ENCODE measurements around the gene TBC1D12.

TBC1D12 gene

DNA sequence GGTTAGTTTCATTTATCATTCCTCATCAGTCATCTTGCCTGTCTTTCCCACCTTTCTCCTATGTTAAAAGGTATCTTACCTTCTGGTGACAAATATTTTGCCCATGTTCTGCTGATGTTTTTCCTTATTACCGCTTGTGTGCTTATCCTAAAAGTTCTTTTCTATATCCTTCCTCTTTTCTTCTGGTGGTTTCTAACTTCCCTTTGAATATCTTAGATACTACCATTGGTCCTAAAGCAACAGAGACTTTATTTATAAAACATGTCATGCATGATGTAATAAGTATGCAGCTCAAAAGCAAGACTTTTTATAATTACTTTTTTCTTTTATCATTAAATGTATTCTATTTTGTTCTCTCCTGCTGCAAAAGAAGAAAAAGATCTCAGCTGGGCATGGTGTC is 24.8 kb downstream of the TBC1D12 start:
- Histone ChIP-seq H3K4me1 (ENCODE audit: control insufficient read depth, insufficient read depth, low read length) (peaks cover 29% of the 10 kb centered on the region), H3K36me3 (ENCODE audit: control insufficient read depth, insufficient read depth, low read length, severe bottlenecking) (no peaks in the 10 kb centered on the region), H3K9me3 (ENCODE audit: control insufficient read depth, low read length) (peaks cover 14% of the 10 kb centered on the region), H3K27me3 (replicated peaks; ENCODE audit: control insufficient read depth, insufficient read depth, low read length) (no peaks in the 10 kb centered on the region), H3K9ac (ENCODE audit: low read length) (no peak overlapping the region), H3K4me3 (ENCODE audit: low read length) (no peak overlapping the region)
- no peak for DNase-seq (ENCODE audit: low read depth)

DNA sequence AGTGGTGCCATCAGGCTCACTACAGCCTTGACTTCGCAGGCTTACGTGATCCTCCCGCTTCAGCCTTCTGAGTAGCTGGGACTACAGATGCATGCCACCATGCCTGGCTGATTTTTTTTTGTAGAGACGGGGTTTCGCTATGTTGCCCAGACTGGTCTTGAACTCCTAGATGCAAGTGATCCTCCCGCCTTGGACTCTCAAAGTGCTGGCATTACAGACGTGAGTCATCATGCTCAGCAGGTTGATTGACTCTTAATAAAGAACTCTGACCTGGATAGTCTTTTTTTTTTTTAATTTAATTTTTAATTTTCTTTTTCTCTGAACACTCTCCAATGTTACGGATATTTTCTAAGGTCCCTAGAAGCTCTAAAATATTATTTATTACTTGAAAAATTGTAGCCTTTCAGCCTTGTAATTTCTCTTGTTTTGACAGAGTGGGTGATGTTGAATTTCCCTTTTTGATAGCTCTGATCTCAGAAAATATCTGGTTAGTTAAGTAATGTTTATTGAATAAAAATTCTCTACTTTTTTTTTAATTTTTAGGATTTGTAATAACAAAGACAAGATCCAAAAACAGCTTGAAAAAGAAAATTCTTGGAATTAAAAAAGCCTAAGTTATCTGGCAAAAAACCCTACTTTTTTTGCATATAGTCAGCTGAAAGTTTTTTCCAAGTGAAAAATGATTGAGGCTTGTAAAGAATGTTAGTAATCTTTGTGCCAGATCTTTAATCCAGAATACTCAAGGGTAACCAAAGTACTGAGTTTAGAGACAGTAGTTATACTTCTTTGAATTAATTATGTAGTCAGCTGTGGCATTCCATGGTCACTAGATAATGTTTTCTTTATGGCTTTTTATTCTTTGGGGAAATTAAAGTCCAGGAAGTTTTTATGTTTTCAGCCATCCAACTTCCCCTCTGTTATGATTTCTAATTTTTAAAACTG is 26.7 kb downstream of the TBC1D12 start:
- no peaks in the 10 kb centered on the region for H3K36me3 ChIP-seq (ENCODE audit: control insufficient read depth, insufficient read depth, low read length, severe bottlenecking)
- peak overlapping the region; percentile 11 for H3K9ac ChIP-seq (ENCODE audit: low read length)
- H3K9me3 ChIP-seq (ENCODE audit: control insufficient read depth, low read length), result peaks cover 14% of the 10 kb centered on the region
- no peaks in the 10 kb centered on the region for H3K27me3 ChIP-seq (replicated peaks; ENCODE audit: control insufficient read depth, insufficient read depth, low read length)
- H3K4me3 ChIP-seq (ENCODE audit: low read length), result peak overlapping the region; percentile 47
- peaks cover 23% of the 10 kb centered on the region for H3K4me1 ChIP-seq (ENCODE audit: control insufficient read depth, insufficient read depth, low read length)
- DNase-seq (ENCODE audit: low read depth), result peak; percentile 78

DNA sequence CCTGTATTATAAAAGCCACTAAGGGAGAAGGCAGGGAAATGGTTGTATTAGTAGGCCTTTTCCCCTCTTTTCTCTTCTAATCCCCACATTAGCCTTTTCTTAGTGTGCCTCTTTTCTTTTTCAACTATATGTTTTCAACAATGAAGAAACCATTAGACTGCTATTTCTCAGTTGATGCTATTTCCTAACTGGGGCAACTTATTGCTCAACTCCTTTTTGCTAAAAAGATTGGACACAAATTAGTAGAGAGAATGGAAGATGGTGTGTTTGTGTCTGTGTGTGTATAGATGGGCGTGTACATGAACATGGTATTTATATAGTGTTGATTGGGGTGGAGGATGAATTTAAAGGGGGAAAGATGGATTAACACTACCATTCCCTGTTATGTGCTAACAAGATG is 28.4 kb downstream of the TBC1D12 start:
- DNase-seq (ENCODE audit: low read depth), result peak; percentile 70
- Histone ChIP-seq H3K36me3 (ENCODE audit: control insufficient read depth, insufficient read depth, low read length, severe bottlenecking) (no peaks in the 10 kb centered on the region), H3K4me1 (ENCODE audit: control insufficient read depth, insufficient read depth, low read length) (peaks cover 22% of the 10 kb centered on the region), H3K9ac (ENCODE audit: low read length) (no peak overlapping the region), H3K4me3 (ENCODE audit: low read length) (no peak overlapping the region), H3K9me3 (ENCODE audit: control insufficient read depth, low read length) (peaks cover 7% of the 10 kb centered on the region), H3K27me3 (replicated peaks; ENCODE audit: control insufficient read depth, insufficient read depth, low read length) (no peaks in the 10 kb centered on the region)

DNA sequence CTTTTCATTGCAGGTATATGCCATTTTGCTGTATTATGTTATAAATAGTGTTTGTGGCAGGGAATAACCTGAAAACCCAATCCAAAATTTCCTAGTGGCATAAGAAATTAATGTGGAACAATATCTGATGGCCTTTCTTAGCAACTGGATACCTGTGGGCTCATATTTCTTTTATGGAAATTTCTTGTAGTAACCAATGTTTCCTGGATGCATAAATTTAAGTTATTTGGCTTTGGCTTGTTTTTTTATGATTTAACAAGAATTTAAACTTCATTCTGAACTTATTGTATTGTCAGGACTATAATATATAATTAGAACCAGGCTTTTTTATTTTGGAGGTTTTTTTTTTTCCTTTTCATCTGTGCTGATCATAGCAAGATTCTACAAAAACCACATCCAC is 30.1 kb downstream of the TBC1D12 start:
- peak; percentile 40 for DNase-seq (ENCODE audit: low read depth)
- H3K4me1 ChIP-seq (ENCODE audit: control insufficient read depth, insufficient read depth, low read length), result peaks cover 22% of the 10 kb centered on the region
- H3K9me3 ChIP-seq (ENCODE audit: control insufficient read depth, low read length), result peaks cover 3% of the 10 kb centered on the region
- no peaks in the 10 kb centered on the region for H3K27me3 ChIP-seq (replicated peaks; ENCODE audit: control insufficient read depth, insufficient read depth, low read length)
- no peak overlapping the region for H3K9ac ChIP-seq (ENCODE audit: low read length)
- H3K4me3 ChIP-seq (ENCODE audit: low read length), result no peak overlapping the region
- no peaks in the 10 kb centered on the region for H3K36me3 ChIP-seq (ENCODE audit: control insufficient read depth, insufficient read depth, low read length, severe bottlenecking)

DNA sequence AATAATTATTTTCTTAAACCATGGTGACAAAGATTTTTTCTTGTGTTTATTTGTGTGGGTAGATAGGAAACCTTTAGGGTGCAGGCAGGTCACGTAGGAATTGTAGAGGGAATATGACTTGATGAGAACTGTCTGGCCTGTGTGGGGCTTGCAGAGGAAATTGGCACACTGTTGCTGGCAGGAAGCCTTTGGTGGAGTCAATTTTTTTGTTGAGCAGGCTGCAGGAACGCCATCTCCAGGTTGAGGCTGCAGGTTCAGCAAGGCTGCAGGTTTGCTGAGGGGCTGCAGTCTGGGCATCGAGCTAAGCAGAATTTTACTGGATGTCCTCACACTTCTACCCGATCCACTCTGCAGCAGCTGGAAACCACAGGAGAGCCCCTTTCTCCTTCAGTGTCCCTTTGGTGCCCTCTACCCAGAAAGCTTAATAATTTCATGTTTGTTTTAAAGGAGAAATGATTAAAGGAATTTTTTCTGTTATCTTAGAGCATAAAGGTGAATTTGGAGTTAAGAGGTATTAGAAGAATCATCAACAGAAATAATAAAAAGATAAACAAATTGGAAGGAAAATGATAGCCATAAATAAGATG is 37.0 kb downstream of the TBC1D12 start:
- Histone ChIP-seq H3K9me3 (ENCODE audit: control insufficient read depth, low read length) (peaks cover 3% of the 10 kb centered on the region), H3K4me3 (ENCODE audit: low read length) (no peak overlapping the region), H3K36me3 (ENCODE audit: control insufficient read depth, insufficient read depth, low read length, severe bottlenecking) (no peaks in the 10 kb centered on the region), H3K9ac (ENCODE audit: low read length) (no peak overlapping the region), H3K27me3 (replicated peaks; ENCODE audit: control insufficient read depth, insufficient read depth, low read length) (no peaks in the 10 kb centered on the region), H3K4me1 (ENCODE audit: control insufficient read depth, insufficient read depth, low read length) (peaks cover 17% of the 10 kb centered on the region)
- DNase-seq (ENCODE audit: low read depth), result peak; percentile 8

DNA sequence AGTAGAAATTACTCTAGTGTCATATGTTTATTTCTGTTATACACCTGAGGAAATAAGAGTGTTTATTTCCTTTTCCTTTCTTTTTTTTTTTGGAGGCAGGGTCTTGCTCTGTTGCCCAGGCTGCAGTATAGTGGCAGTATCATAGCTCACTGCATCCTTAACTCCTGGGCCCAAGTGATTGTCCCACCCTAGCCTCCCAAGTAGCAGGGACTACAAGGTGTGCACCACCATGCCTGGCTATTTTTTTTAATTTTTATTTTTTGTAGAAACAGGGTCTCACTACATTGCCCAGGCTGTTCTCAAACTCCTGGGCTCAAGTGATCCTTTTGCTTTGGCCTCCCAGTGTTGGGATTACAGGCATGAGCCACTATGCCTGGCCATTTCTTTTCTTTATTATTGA is 37.8 kb downstream of the TBC1D12 start:
- no peaks in the 10 kb centered on the region for H3K36me3 ChIP-seq (ENCODE audit: control insufficient read depth, insufficient read depth, low read length, severe bottlenecking)
- no peaks in the 10 kb centered on the region for H3K27me3 ChIP-seq (replicated peaks; ENCODE audit: control insufficient read depth, insufficient read depth, low read length)
- DNase-seq (ENCODE audit: low read depth), result no peak
- H3K4me1 ChIP-seq (ENCODE audit: control insufficient read depth, insufficient read depth, low read length), result peaks cover 17% of the 10 kb centered on the region
- peaks cover 3% of the 10 kb centered on the region for H3K9me3 ChIP-seq (ENCODE audit: control insufficient read depth, low read length)
- H3K9ac ChIP-seq (ENCODE audit: low read length), result no peak overlapping the region
- H3K4me3 ChIP-seq (ENCODE audit: low read length), result no peak overlapping the region

DNA sequence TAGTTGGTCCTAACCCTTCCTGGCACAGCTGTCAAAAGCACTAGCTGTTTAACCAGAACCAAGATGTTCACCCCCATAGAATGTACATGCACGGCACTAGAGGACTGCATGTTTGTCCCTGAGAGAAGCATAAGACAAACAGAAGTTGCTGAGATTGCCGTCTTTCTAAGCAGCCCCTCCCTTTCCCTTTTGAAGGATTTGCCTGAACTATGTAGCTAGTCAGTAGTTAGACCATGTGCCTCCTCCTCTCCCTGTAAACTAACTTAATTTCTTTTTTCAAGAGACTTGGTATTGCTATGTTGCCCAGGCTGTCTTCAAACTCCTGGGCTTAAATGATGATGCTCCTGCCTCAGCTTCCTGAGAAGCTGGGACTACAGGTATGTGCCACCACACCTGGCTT is 40.7 kb downstream of the TBC1D12 start:
- H3K4me3 ChIP-seq (ENCODE audit: low read length), result no peak overlapping the region
- peaks cover 17% of the 10 kb centered on the region for H3K4me1 ChIP-seq (ENCODE audit: control insufficient read depth, insufficient read depth, low read length)
- H3K27me3 ChIP-seq (replicated peaks; ENCODE audit: control insufficient read depth, insufficient read depth, low read length), result no peaks in the 10 kb centered on the region
- no peaks in the 10 kb centered on the region for H3K9me3 ChIP-seq (ENCODE audit: control insufficient read depth, low read length)
- H3K36me3 ChIP-seq (ENCODE audit: control insufficient read depth, insufficient read depth, low read length, severe bottlenecking), result no peaks in the 10 kb centered on the region
- DNase-seq (ENCODE audit: low read depth), result no peak
- no peak overlapping the region for H3K9ac ChIP-seq (ENCODE audit: low read length)

DNA sequence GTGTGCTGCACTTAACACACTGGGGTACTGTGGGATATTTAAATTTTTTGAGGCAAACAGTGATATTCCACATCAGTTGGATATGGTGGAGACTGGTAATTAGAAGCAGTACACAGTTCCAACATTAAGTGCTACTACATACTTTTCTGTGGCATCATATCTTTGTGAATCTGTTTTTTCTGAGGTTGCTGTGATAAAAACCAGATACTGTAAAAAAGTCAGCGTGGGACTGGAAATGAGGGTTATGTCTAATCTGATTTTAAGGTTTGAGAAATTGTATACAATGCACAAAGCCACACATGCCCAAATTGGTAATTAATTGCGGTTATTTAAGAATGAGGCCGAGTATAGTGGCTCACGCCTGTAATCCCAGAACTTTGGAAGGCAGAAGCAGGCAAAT is 41.2 kb downstream of the TBC1D12 start:
- Histone ChIP-seq H3K27me3 (replicated peaks; ENCODE audit: control insufficient read depth, insufficient read depth, low read length) (no peaks in the 10 kb centered on the region), H3K9me3 (ENCODE audit: control insufficient read depth, low read length) (no peaks in the 10 kb centered on the region), H3K4me3 (ENCODE audit: low read length) (no peak overlapping the region), H3K36me3 (ENCODE audit: control insufficient read depth, insufficient read depth, low read length, severe bottlenecking) (no peaks in the 10 kb centered on the region), H3K9ac (ENCODE audit: low read length) (no peak overlapping the region), H3K4me1 (ENCODE audit: control insufficient read depth, insufficient read depth, low read length) (peaks cover 17% of the 10 kb centered on the region)
- DNase-seq (ENCODE audit: low read depth), result no peak

DNA sequence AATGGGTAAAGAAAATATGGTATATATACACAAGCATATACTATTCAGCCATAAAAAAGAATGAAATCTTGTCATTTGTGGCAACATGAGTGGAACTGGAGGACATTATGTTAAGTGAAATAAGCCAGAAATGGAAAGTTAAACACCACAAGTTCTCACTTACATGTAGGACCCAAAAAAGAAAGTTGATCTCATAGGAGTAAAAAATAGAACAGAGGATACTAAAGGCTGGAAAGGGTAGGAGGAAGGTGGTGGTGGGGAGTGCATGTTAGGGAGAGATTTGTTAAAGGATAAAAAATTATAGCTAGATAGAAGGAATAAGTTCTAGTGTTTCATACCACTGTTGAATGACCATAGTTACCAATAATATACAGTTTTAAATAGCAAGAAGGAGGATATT is 48.4 kb downstream of the TBC1D12 start:
- no peak for DNase-seq (ENCODE audit: low read depth)
- Histone ChIP-seq H3K9me3 (ENCODE audit: control insufficient read depth, low read length) (peaks cover 4% of the 10 kb centered on the region), H3K27me3 (replicated peaks; ENCODE audit: control insufficient read depth, insufficient read depth, low read length) (no peaks in the 10 kb centered on the region), H3K9ac (ENCODE audit: low read length) (no peak overlapping the region), H3K36me3 (ENCODE audit: control insufficient read depth, insufficient read depth, low read length, severe bottlenecking) (peaks cover 4% of the 10 kb centered on the region), H3K4me3 (ENCODE audit: low read length) (no peak overlapping the region), H3K4me1 (ENCODE audit: control insufficient read depth, insufficient read depth, low read length) (no peaks in the 10 kb centered on the region)

DNA sequence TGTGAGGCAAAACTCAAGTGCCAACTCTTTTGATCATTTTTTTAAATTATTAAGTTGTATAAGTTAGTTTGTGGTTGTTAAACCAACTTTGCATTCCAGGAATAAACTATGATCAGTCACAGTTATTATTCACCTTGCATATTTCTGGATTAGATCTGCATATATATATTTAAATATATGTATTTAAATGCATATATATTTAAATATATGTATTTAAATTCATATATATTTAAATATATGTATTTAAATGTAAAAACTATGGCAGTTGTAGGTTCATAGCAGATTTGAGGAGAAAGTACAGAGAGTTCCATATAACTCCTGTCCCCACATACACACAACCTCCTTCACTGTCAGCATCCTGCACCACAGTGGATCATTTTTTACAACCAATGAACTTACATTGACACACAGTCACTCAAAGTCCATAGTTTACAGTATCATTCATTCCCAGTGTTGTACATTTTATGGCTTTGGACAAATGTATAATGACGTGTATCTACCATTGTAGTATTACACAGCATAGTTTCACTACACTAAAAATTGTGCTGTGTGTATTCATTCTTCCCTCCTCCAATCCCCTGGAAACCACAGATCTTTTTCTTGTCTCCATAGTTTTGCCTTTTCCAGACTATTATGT is 49.7 kb downstream of the TBC1D12 start:
- peaks cover 4% of the 10 kb centered on the region for H3K36me3 ChIP-seq (ENCODE audit: control insufficient read depth, insufficient read depth, low read length, severe bottlenecking)
- peaks cover 4% of the 10 kb centered on the region for H3K9me3 ChIP-seq (ENCODE audit: control insufficient read depth, low read length)
- no peaks in the 10 kb centered on the region for H3K4me1 ChIP-seq (ENCODE audit: control insufficient read depth, insufficient read depth, low read length)
- no peaks in the 10 kb centered on the region for H3K27me3 ChIP-seq (replicated peaks; ENCODE audit: control insufficient read depth, insufficient read depth, low read length)
- no peak overlapping the region for H3K9ac ChIP-seq (ENCODE audit: low read length)
- DNase-seq (ENCODE audit: low read depth), result no peak
- no peak overlapping the region for H3K4me3 ChIP-seq (ENCODE audit: low read length)

DNA sequence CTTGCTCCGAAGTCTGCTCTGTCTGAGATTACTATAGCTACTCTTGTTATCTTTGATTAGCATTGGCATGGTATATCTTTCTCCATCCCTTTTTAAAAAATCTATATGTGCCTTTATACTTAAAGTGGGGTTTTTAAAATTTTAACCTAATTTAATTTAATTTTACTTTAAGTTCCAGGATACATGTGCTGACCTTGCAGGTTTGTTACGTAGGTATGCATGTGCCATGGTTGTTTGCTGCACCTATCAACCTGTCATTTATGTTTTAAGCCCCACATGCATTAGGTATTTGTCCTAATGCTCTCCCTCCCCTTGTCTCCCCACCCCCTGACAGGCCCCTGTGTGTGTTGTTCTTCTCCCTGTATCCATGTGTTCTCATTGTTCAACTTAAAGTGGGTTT is 54.6 kb downstream of the TBC1D12 start:
- DNase-seq (ENCODE audit: low read depth), result no peak

More for the DNA sequence above, 54.6 kb downstream of the TBC1D12 start:
- Histone ChIP-seq H3K4me1 (ENCODE audit: control insufficient read depth, insufficient read depth, low read length) (no peaks in the 10 kb centered on the region), H3K27me3 (replicated peaks; ENCODE audit: control insufficient read depth, insufficient read depth, low read length) (no peaks in the 10 kb centered on the region), H3K9ac (ENCODE audit: low read length) (no peak overlapping the region), H3K4me3 (ENCODE audit: low read length) (no peak overlapping the region), H3K36me3 (ENCODE audit: control insufficient read depth, insufficient read depth, low read length, severe bottlenecking) (no peaks in the 10 kb centered on the region), H3K9me3 (ENCODE audit: control insufficient read depth, low read length) (peaks cover 4% of the 10 kb centered on the region)
